Thyroid gland (tissue), 4 donors: ENCODE data around the gene ANXA8.

Source experiments
- POLR2A ChIP-seq, 2 donors: fragments of 450-650 bp; IDR thresholded peaks; one replicate each; pipeline ENCODE4 v1.6.1; 2017; ENCODE audit warnings: antibody characterized with exemption in 2 of 2, mild to moderate bottlenecking in 2 of 2, moderate library complexity in 1 of 2
- TF ChIP-seq, protein P1 (sequence below), 6 experiments: fragments of 200-600 bp in 3 of 6; fragments of 450-650 bp in 3 of 6; sonication (generic) in 3 of 6; IDR thresholded peaks; one replicate each; pipeline ENCODE4 v1.5.1; 2016 to 2019; ENCODE audit warnings: antibody characterized with exemption in 6 of 6, mild to moderate bottlenecking in 2 of 6, inconsistent platforms in 1 of 6, moderate library complexity in 1 of 6

DNA sequence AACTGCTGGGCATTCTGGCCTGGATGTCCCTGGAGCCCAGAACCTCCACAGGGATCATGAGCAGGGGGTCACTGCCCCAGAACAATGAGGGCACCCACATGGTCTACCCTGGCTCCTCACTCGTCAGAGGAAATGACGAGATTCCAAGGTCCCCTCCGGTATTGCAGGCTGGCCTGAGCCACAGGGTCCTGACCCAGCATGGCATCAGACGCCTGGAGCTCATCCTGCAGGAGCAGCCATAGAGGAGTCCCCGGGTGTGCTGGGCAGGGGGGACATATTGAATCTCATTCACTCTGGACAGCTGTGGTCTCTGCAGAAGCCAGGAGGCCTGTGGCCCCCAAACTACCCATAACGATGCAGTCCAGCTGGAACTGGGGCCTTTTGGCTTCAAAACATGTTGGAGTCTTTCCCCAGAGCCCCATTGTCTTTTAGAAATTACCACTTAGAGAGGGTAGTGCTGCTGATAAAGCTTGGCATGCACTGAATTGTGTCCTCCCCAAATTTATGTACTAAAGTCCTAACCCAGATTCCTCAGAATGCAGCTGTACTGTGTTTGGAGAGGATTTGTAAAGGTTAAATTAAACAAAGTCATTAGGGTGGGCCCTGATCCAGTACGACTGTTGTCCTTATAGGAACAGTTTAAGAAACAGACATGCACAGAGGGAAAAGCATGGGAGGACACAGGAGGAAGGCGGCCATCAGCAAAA lies 27.7 kb downstream of the ANXA8 start:
- TF ChIP-seq, protein P1, sequence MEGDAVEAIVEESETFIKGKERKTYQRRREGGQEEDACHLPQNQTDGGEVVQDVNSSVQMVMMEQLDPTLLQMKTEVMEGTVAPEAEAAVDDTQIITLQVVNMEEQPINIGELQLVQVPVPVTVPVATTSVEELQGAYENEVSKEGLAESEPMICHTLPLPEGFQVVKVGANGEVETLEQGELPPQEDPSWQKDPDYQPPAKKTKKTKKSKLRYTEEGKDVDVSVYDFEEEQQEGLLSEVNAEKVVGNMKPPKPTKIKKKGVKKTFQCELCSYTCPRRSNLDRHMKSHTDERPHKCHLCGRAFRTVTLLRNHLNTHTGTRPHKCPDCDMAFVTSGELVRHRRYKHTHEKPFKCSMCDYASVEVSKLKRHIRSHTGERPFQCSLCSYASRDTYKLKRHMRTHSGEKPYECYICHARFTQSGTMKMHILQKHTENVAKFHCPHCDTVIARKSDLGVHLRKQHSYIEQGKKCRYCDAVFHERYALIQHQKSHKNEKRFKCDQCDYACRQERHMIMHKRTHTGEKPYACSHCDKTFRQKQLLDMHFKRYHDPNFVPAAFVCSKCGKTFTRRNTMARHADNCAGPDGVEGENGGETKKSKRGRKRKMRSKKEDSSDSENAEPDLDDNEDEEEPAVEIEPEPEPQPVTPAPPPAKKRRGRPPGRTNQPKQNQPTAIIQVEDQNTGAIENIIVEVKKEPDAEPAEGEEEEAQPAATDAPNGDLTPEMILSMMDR (IDR thresholded peaks at IDR 0.05): no peak
- TF ChIP-seq POLR2A (IDR thresholded peaks at IDR 0.05): no peak
